GM23338 (cell line): Measurements from ENCODE around the gene FAM81A. TPM values are rescaled to one million over a fixed set of nuclear protein-coding genes. Genes with fewer than 3 reads are reported as not detected.

ENCODE experiments used
- ATAC-seq: fragments of 200-7000 bp; cut with Tn5 transposase; 3 replicates; pipeline ENCODE4 v1.9.1; 2020
- DNase-seq: peaks from one replicate; pipeline ENCODE4 v3.0.0-alpha.2; 2015; ENCODE audit warnings: low spot score
- H2AFZ ChIP-seq: fragments of 200-600 bp; sonication (generic); 2 replicates; pipeline ENCODE4 v1.8.0; 2016; ENCODE audit warnings: antibody characterized with exemption, mild to moderate bottlenecking, moderate library complexity
- H3F3A ChIP-seq: fragments of 200-600 bp; sonication (generic); replicated peaks from 2 replicates; pipeline ENCODE4 v1.8.0; 2017; ENCODE audit warnings: antibody characterized with exemption, mixed run types, low read depth
- H3K27ac ChIP-seq: fragments of 200-600 bp; sonication (generic); 2 replicates; pipeline ENCODE4 v1.6.1; 2016; ENCODE audit warnings: low read depth
- H3K27me3 ChIP-seq: fragments of 200-600 bp; sonication (generic); 2 replicates; pipeline ENCODE4 v1.8.0; 2016; ENCODE audit warnings: mild to moderate bottlenecking, mixed run types, moderate library complexity; ENCODE audit not compliant: insufficient read depth
- H3K36me3 ChIP-seq: fragments of 200-600 bp; sonication (generic); 2 replicates; pipeline ENCODE4 v1.8.0; 2016; ENCODE audit warnings: mild to moderate bottlenecking; ENCODE audit not compliant: insufficient read depth
- H3K4me1 ChIP-seq: fragments of 200-600 bp; sonication (generic); 2 replicates; pipeline ENCODE4 v1.8.0; 2016; ENCODE audit warnings: mild to moderate bottlenecking, moderate library complexity; ENCODE audit not compliant: insufficient read depth
- H3K4me2 ChIP-seq: fragments of 200-600 bp; sonication (generic); 2 replicates; pipeline ENCODE4 v1.7.1; 2017; ENCODE audit warnings: mixed run types
- H3K4me3 ChIP-seq: fragments of 200-600 bp; sonication (generic); 2 replicates; pipeline ENCODE4 v1.6.1; 2016; ENCODE audit warnings: mixed run types
- H3K79me2 ChIP-seq: fragments of 200-600 bp; sonication (generic); replicated peaks from 2 replicates; pipeline ENCODE4 v1.8.0; 2017; ENCODE audit warnings: mild to moderate bottlenecking; ENCODE audit not compliant: insufficient read depth
- H3K9me2 ChIP-seq: fragments of 200-600 bp; sonication (generic); 2 replicates; pipeline ENCODE4 v1.8.0; 2017; ENCODE audit not compliant: insufficient read depth
- H4K20me1 ChIP-seq: fragments of 200-600 bp; sonication (generic); replicated peaks from 2 replicates; pipeline ENCODE4 v1.8.0; 2017; ENCODE audit warnings: mild to moderate bottlenecking; ENCODE audit not compliant: insufficient read depth
- H3K27ac Mint-ChIP-seq: 2 replicates; pipeline ENCODE4 v1.8.0; 2020; ENCODE audit warnings: inconsistent platforms, mild to moderate bottlenecking, moderate library complexity, mixed read lengths
- H3K27me3 Mint-ChIP-seq: 3 replicates; pipeline ENCODE4 v1.8.0; 2022; ENCODE audit warnings: low read depth, mild to moderate bottlenecking, moderate library complexity, mixed read lengths, inconsistent platforms; ENCODE audit not compliant: insufficient read depth, poor library complexity
- H3K36me3 Mint-ChIP-seq: 3 replicates; pipeline ENCODE4 v1.8.0; 2021; ENCODE audit warnings: low read depth, mild to moderate bottlenecking, inconsistent platforms, moderate library complexity, mixed read lengths
- H3K4me1 Mint-ChIP-seq: 3 replicates; pipeline ENCODE4 v1.8.0; 2020; ENCODE audit warnings: mild to moderate bottlenecking, inconsistent platforms, mixed read lengths
- H3K4me3 Mint-ChIP-seq: 3 replicates; pipeline ENCODE4 v1.8.0; 2021; ENCODE audit warnings: moderate library complexity, mild to moderate bottlenecking, inconsistent platforms, mixed read lengths
- H3K9me3 Mint-ChIP-seq: 3 replicates; pipeline ENCODE4 v1.8.0; 2020; ENCODE audit warnings: moderate library complexity, mild to moderate bottlenecking, inconsistent platforms, mixed read lengths
- CREB1 ChIP-seq: fragments of 250-450 bp; sonication (Bioruptor Pico); IDR thresholded peaks from 2 replicates; pipeline ENCODE4 v1.5.0; 2020; ENCODE audit warnings: low read depth, mild to moderate bottlenecking, moderate library complexity
- EZH2 ChIP-seq: fragments of 200-600 bp; sonication (generic); IDR thresholded peaks from one replicate; pipeline ENCODE4 v1.8.0; 2017; ENCODE audit warnings: antibody characterized with exemption, mild to moderate bottlenecking, low read depth; ENCODE audit not compliant: unreplicated experiment
- JUNB ChIP-seq: IDR thresholded peaks from one replicate; pipeline ENCODE4 v1.6.1; 2016; ENCODE audit warnings: antibody characterized with exemption; ENCODE audit not compliant: unreplicated experiment
- NANOG ChIP-seq: IDR thresholded peaks from 2 replicates; pipeline ENCODE4 v1.6.1; 2016; ENCODE audit warnings: antibody characterized with exemption, borderline replicate concordance
- POLR2AphosphoS5 ChIP-seq: IDR thresholded peaks from 2 replicates; pipeline ENCODE4 v1.6.1; 2016; ENCODE audit warnings: antibody characterized with exemption, low read depth
- REST ChIP-seq: IDR thresholded peaks from one replicate; pipeline ENCODE4 v1.6.1; 2018; ENCODE audit warnings: antibody characterized with exemption; ENCODE audit not compliant: unreplicated experiment
- STAT1 ChIP-seq: IDR thresholded peaks from one replicate; pipeline ENCODE4 v1.6.1; 2016; ENCODE audit warnings: antibody characterized with exemption; ENCODE audit not compliant: unreplicated experiment
- ZNF114 ChIP-seq: fragments of 250-450 bp; sonication (Bioruptor Pico); IDR thresholded peaks from 2 replicates; pipeline ENCODE4 v1.5.0; 2020; ENCODE audit warnings: mild to moderate bottlenecking, moderate library complexity
- ZNF331 ChIP-seq: fragments of 250-450 bp; sonication (Bioruptor Pico); IDR thresholded peaks from 2 replicates; pipeline ENCODE4 v1.5.0; 2020; ENCODE audit warnings: low read depth, mild to moderate bottlenecking, moderate library complexity
- polyA plus RNA-seq: library from polyadenylated mRNA; unstranded; fragments of >200 nt; fragmentation: Nextera tagmentation; extraction: Ambion mirVana; gene quantifications from 2 replicates; pipeline ENCODE4 v1.2.1, GENCODE V29; 2016
- total RNA-seq: library from RNA; depleted of rRNA; stranded (reverse); fragments of >200 nt; shearing (Covaris generic); gene quantifications from 2 replicates; pipeline ENCODE4 v1.2.3, GENCODE V29; 2014
- TF ChIP-seq, protein P1 (sequence below): IDR thresholded peaks from 2 replicates; pipeline ENCODE4 v1.6.1; 2016; ENCODE audit warnings: antibody characterized with exemption
- TF ChIP-seq, protein P2 (sequence below): fragments of 250-450 bp; sonication (Bioruptor Pico); IDR thresholded peaks from 2 replicates; pipeline ENCODE4 v1.5.0; 2020; ENCODE audit warnings: mild to moderate bottlenecking, moderate library complexity
- TF ChIP-seq, protein P3 (sequence below), 2 experiments: fragments of 200-600 bp in 1 of 2; sonication (generic) in 1 of 2; conservative IDR thresholded peaks; 2 replicates each; pipeline versions ENCODE4 v1.5.1 to v1.6.1; 2016 to 2017; ENCODE audit warnings: antibody characterized with exemption in 2 of 2, low read depth in 2 of 2, mild to moderate bottlenecking in 2 of 2, moderate library complexity in 1 of 2

Gene FAM81A
- total and polyA plus RNA-seq, 2 experiments from 2014 or later = 0.73 to 4.1 TPM

DNA sequence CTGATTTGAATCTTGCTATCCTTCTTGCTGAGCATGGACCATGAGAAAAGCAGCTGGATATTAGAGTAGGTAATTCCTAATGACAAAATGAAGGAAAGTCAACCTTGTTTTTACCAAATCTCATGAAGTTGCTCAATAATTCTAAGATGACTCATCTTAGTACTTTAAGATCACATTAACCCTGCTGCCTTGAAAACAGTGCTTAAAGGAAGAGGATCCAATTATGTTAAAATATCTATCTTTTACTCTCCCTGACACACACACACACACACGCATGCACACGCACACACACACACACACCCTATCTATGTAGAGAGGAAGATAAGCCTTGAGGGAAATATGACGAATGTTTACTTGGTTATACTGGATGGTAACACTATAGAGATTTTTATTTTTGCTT lies 49.3 kb upstream of the FAM81A start:
- Histone ChIP-seq H4K20me1 (no peaks in the 10 kb centered on the region), H3K36me3 (no peaks in the 10 kb centered on the region), H3F3A (no peaks in the 10 kb centered on the region), H3K4me2 (no peak overlapping the region), H3K4me3 (no peak overlapping the region), H3K4me1 (no peaks in the 10 kb centered on the region), H3K27me3 (no peaks in the 10 kb centered on the region), H3K27ac (no peak overlapping the region), H3K79me2 (no peaks in the 10 kb centered on the region), H2AFZ (no peak overlapping the region), H3K9me2 (no peaks in the 10 kb centered on the region)
- Mint-ChIP-seq H3K4me3 (no peak overlapping the region), H3K27ac (no peak overlapping the region), H3K36me3 (no peaks in the 10 kb centered on the region), H3K27me3 (peaks cover 2% of the 10 kb centered on the region), H3K4me1 (0 out of 3 replicates have a peak, but pooled peaks cover 5% of the 10 kb centered on the region), H3K9me3 (no peaks in the 10 kb centered on the region)
- TF ChIP-seq EZH2 (no peak), CREB1 (CRISPR knock-in tag) (no peak), POLR2AphosphoS5 (no peak), ZNF114 (CRISPR knock-in tag) (no peak), ZNF331 (CRISPR knock-in tag) (no peak), REST (no peak), JUNB (no peak), NANOG (no peak), STAT1 (no peak)
- TF ChIP-seq, protein P1, sequence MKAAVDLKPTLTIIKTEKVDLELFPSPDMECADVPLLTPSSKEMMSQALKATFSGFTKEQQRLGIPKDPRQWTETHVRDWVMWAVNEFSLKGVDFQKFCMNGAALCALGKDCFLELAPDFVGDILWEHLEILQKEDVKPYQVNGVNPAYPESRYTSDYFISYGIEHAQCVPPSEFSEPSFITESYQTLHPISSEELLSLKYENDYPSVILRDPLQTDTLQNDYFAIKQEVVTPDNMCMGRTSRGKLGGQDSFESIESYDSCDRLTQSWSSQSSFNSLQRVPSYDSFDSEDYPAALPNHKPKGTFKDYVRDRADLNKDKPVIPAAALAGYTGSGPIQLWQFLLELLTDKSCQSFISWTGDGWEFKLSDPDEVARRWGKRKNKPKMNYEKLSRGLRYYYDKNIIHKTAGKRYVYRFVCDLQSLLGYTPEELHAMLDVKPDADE = no peak
- TF ChIP-seq, protein P2, sequence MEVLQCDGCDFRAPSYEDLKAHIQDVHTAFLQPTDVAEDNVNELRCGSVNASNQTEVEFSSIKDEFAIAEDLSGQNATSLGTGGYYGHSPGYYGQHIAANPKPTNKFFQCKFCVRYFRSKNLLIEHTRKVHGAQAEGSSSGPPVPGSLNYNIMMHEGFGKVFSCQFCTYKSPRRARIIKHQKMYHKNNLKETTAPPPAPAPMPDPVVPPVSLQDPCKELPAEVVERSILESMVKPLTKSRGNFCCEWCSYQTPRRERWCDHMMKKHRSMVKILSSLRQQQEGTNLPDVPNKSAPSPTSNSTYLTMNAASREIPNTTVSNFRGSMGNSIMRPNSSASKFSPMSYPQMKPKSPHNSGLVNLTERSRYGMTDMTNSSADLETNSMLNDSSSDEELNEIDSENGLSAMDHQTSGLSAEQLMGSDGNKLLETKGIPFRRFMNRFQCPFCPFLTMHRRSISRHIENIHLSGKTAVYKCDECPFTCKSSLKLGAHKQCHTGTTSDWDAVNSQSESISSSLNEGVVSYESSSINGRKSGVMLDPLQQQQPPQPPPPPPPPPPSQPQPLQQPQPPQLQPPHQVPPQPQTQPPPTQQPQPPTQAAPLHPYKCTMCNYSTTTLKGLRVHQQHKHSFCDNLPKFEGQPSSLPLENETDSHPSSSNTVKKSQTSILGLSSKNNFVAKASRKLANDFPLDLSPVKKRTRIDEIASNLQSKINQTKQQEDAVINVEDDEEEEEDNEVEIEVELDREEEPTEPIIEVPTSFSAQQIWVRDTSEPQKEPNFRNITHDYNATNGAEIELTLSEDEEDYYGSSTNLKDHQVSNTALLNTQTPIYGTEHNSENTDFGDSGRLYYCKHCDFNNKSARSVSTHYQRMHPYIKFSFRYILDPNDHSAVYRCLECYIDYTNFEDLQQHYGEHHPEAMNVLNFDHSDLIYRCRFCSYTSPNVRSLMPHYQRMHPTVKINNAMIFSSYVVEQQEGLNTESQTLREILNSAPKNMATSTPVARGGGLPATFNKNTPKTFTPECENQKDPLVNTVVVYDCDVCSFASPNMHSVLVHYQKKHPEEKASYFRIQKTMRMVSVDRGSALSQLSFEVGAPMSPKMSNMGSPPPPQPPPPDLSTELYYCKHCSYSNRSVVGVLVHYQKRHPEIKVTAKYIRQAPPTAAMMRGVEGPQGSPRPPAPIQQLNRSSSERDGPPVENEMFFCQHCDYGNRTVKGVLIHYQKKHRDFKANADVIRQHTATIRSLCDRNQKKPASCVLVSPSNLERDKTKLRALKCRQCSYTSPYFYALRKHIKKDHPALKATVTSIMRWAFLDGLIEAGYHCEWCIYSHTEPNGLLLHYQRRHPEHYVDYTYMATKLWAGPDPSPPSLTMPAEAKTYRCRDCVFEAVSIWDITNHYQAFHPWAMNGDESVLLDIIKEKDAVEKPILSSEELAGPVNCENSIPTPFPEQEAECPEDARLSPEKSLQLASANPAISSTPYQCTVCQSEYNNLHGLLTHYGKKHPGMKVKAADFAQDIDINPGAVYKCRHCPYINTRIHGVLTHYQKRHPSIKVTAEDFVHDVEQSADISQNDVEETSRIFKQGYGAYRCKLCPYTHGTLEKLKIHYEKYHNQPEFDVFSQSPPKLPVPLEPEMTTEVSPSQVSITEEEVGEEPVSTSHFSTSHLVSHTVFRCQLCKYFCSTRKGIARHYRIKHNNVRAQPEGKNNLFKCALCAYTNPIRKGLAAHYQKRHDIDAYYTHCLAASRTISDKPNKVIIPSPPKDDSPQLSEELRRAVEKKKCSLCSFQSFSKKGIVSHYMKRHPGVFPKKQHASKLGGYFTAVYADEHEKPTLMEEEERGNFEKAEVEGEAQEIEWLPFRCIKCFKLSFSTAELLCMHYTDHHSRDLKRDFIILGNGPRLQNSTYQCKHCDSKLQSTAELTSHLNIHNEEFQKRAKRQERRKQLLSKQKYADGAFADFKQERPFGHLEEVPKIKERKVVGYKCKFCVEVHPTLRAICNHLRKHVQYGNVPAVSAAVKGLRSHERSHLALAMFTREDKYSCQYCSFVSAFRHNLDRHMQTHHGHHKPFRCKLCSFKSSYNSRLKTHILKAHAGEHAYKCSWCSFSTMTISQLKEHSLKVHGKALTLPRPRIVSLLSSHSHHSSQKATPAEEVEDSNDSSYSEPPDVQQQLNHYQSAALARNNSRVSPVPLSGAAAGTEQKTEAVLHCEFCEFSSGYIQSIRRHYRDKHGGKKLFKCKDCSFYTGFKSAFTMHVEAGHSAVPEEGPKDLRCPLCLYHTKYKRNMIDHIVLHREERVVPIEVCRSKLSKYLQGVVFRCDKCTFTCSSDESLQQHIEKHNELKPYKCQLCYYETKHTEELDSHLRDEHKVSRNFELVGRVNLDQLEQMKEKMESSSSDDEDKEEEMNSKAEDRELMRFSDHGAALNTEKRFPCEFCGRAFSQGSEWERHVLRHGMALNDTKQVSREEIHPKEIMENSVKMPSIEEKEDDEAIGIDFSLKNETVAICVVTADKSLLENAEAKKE (CRISPR knock-in tag) = no peak
- TF ChIP-seq, protein P3, sequence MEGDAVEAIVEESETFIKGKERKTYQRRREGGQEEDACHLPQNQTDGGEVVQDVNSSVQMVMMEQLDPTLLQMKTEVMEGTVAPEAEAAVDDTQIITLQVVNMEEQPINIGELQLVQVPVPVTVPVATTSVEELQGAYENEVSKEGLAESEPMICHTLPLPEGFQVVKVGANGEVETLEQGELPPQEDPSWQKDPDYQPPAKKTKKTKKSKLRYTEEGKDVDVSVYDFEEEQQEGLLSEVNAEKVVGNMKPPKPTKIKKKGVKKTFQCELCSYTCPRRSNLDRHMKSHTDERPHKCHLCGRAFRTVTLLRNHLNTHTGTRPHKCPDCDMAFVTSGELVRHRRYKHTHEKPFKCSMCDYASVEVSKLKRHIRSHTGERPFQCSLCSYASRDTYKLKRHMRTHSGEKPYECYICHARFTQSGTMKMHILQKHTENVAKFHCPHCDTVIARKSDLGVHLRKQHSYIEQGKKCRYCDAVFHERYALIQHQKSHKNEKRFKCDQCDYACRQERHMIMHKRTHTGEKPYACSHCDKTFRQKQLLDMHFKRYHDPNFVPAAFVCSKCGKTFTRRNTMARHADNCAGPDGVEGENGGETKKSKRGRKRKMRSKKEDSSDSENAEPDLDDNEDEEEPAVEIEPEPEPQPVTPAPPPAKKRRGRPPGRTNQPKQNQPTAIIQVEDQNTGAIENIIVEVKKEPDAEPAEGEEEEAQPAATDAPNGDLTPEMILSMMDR (conservative IDR thresholded peaks at IDR 0.05; ENCODE audit: low read depth in 2 of 2) = no peak
- DNase-seq = no peak
- no peak for ATAC-seq
